B cell (primary cell): Measurements from ENCODE around the gene TRIM54.

Experiments used
- CTCF ChIP-seq: fragments of 200-600 bp; IDR thresholded peaks from one replicate; pipeline ENCODE4 v1.8.0; 2022; ENCODE audit warnings: antibody characterized with exemption, mild to moderate bottlenecking
- EZH2 ChIP-seq: IDR thresholded peaks from 2 replicates; pipeline ENCODE4 v1.6.1; 2012; ENCODE audit warnings: borderline replicate concordance, low read depth, mild to moderate bottlenecking, moderate library complexity, low read length; ENCODE audit not compliant: insufficient read depth, poor library complexity, severe bottlenecking

- no peak for TF ChIP-seq CTCF
- TF ChIP-seq EZH2 = no peak
Observed at GRCh38 chr2:27347641-27348040, 65.4 kb downstream of the TRIM54 start.
